Caco-2 (cell line): ENCODE results near the gene GPX6. TPM values are rescaled to one million over a fixed set of nuclear protein-coding genes. Genes with fewer than 3 reads are reported as not detected.

Experiments used
- BruUV-seq: library from RNA; stranded (reverse); fragments of 400-500 nt; replicated peaks from 2 replicates; lab custom pipeline; 2021; lab: Mats Ljungman, UMichigan
- CTCF ChIA-PET: fragments of 300-600 bp; sonication (Branson Sonifier 250); formaldehyde crosslinking; loops from one replicate; lab custom pipeline; 2022; ENCODE audit warnings: antibody characterized with exemption; lab: Charles Lee
- POLR2A ChIA-PET: fragments of 300-600 bp; sonication (Branson Sonifier 250); formaldehyde crosslinking; loops from one replicate; lab custom pipeline; 2022; ENCODE audit warnings: antibody characterized with exemption; lab: Charles Lee
- DNase-seq, 2 experiments: peaks; one replicate each; pipeline versions ENCODE4 v3.0.0 to v3.0.0-alpha.2; 2020 to 2022
- H3K27me3 ChIP-seq: replicated peaks from 2 replicates; pipeline ENCODE4 v1.6.0; 2011; ENCODE audit warnings: low read length; ENCODE audit not compliant: control insufficient read depth, insufficient read depth
- H3K36me3 ChIP-seq: 2 replicates; pipeline ENCODE4 v1.5.1; 2011; ENCODE audit warnings: low read length; ENCODE audit not compliant: control insufficient read depth, insufficient read depth
- H3K4me1 ChIP-seq: fragments of 250-450 bp; sonication (Bioruptor Pico); 2 replicates; pipeline ENCODE4 v1.5.1; 2020; ENCODE audit warnings: mild to moderate bottlenecking
- H3K4me3 ChIP-seq: 2 replicates; pipeline ENCODE4 v1.5.1; 2011; ENCODE audit warnings: low read depth, mild to moderate bottlenecking, control low read depth, low read length
- H3K9me3 ChIP-seq: fragments of 250-450 bp; sonication (Bioruptor Pico); 2 replicates; pipeline ENCODE4 v1.5.1; 2020; ENCODE audit warnings: mild to moderate bottlenecking, moderate library complexity
- H3K27ac Mint-ChIP-seq: one replicate; pipeline ENCODE4 v1.8.0; 2022; ENCODE audit warnings: mixed read lengths; ENCODE audit not compliant: unreplicated experiment
- H3K27me3 Mint-ChIP-seq: one replicate; pipeline ENCODE4 v1.8.0; 2022; ENCODE audit warnings: mixed read lengths; ENCODE audit not compliant: insufficient read depth, unreplicated experiment
- H3K36me3 Mint-ChIP-seq: one replicate; pipeline ENCODE4 v1.8.0; 2022; ENCODE audit warnings: mild to moderate bottlenecking, mixed read lengths; ENCODE audit not compliant: insufficient read depth, unreplicated experiment
- H3K4me1 Mint-ChIP-seq: one replicate; pipeline ENCODE4 v1.8.0; 2022; ENCODE audit warnings: low read depth, mixed read lengths; ENCODE audit not compliant: unreplicated experiment
- H3K4me3 Mint-ChIP-seq: one replicate; pipeline ENCODE4 v1.8.0; 2022; ENCODE audit warnings: mild to moderate bottlenecking, moderate library complexity, mixed read lengths; ENCODE audit not compliant: unreplicated experiment
- H3K9me3 Mint-ChIP-seq: one replicate; pipeline ENCODE4 v1.8.0; 2022; ENCODE audit warnings: mixed read lengths; ENCODE audit not compliant: unreplicated experiment
- CTCF ChIP-seq, 2 experiments: fragments of 200-600 bp in 1 of 2; IDR thresholded peaks; 1 replicate in 1 of 2; 2 replicates in 1 of 2; pipeline versions ENCODE4 v1.5.1 to v1.8.0; 2011 to 2022; ENCODE audit warnings: antibody characterized with exemption in 1 of 2, control low read depth in 1 of 2, inconsistent platforms in 1 of 2, low read depth in 1 of 2, low read length in 1 of 2, mild to moderate bottlenecking in 1 of 2, moderate library complexity in 1 of 2; ENCODE audit not compliant: insufficient read depth in 1 of 2, severe bottlenecking in 1 of 2, unreplicated experiment in 1 of 2
- intact Hi-C: fragments of 100-400 bp; cut with micrococcal nuclease; formaldehyde crosslinking; loops from one replicate; pipeline ENCODE4 v1.10.0; 2022; ENCODE audit not compliant: unreplicated experiment
- total RNA-seq: library from RNA; stranded (reverse); gene quantifications from 2 replicates; pipeline ENCODE4 v1.2.3, GENCODE V29; 2022

Gene GPX6
- total RNA-seq, 1 experiment from 2014 or later: not detected

- peaks cover 13% of the 10 kb centered on the region for H3K27me3 Mint-ChIP-seq
- no peak overlapping the region for H3K27ac Mint-ChIP-seq
- CTCF ChIA-PET: no interaction called here
- H3K9me3 ChIP-seq: no peaks in the 10 kb centered on the region
- no peaks in the 10 kb centered on the region for H3K36me3 ChIP-seq
- no peak overlapping the region for H3K4me3 Mint-ChIP-seq
- H3K4me1 ChIP-seq: no peaks in the 10 kb centered on the region
- BruUV-seq: no TSS peak
- H3K27me3 ChIP-seq: no peaks in the 10 kb centered on the region; the same call in 1 of the 2 replicates
- TF ChIP-seq CTCF (IDR thresholded peaks at IDR 0.05; ENCODE audit: insufficient read depth in 1 of 2, low read depth in 1 of 2, low read length in 1 of 2, severe bottlenecking in 1 of 2, unreplicated experiment in 1 of 2): no peak
- no peak overlapping the region for H3K4me3 ChIP-seq
- H3K36me3 Mint-ChIP-seq: peaks cover 3% of the 10 kb centered on the region
- no peaks in the 10 kb centered on the region for H3K9me3 Mint-ChIP-seq
- peaks cover 4% of the 10 kb centered on the region for H3K4me1 Mint-ChIP-seq
- intact Hi-C loops: no loop called here
- POLR2A ChIA-PET: no interaction called here
- no peak for DNase-seq
These were observed 22.0 kb upstream of the GPX6 start for GRCh38 chr6:28537509-28538140.

GRCh38 chr6:28537065-28537464 lies 21.5 kb upstream of the GPX6 start:
- peaks cover 13% of the 10 kb centered on the region for H3K27me3 Mint-ChIP-seq
- no peaks in the 10 kb centered on the region for H3K9me3 Mint-ChIP-seq
- H3K4me1 ChIP-seq: no peaks in the 10 kb centered on the region
- H3K4me1 Mint-ChIP-seq: no peaks in the 10 kb centered on the region
- POLR2A ChIA-PET: no interaction called here
- H3K27me3 ChIP-seq: no peaks in the 10 kb centered on the region; the same call in 1 of the 2 replicates
- intact Hi-C loops: no loop called here
- no peak overlapping the region for H3K4me3 Mint-ChIP-seq
- H3K36me3 ChIP-seq: no peaks in the 10 kb centered on the region
- no peaks in the 10 kb centered on the region for H3K9me3 ChIP-seq
- H3K36me3 Mint-ChIP-seq: no peaks in the 10 kb centered on the region
- no TSS peak for BruUV-seq
- H3K4me3 ChIP-seq: no peak overlapping the region
- CTCF ChIA-PET: no interaction called here
- DNase-seq: no peak
- H3K27ac Mint-ChIP-seq: no peak overlapping the region
- TF ChIP-seq CTCF (IDR thresholded peaks at IDR 0.05; ENCODE audit: insufficient read depth in 1 of 2, low read depth in 1 of 2, low read length in 1 of 2, severe bottlenecking in 1 of 2, unreplicated experiment in 1 of 2): no peak

GRCh38 chr6:28534875-28535274 lies 19.3 kb upstream of the GPX6 start:
- Mint-ChIP-seq H3K27ac (no peak overlapping the region), H3K9me3 (no peaks in the 10 kb centered on the region), H3K36me3 (no peaks in the 10 kb centered on the region), H3K4me3 (no peak overlapping the region), H3K4me1 (no peaks in the 10 kb centered on the region), H3K27me3 (peaks cover 13% of the 10 kb centered on the region)
- no peak for DNase-seq
- intact Hi-C loops: no loop called here
- no peak overlapping the region for H3K4me3 ChIP-seq
- POLR2A ChIA-PET: no interaction called here
- no peaks in the 10 kb centered on the region; the same call in 1 of the 2 replicates for H3K27me3 ChIP-seq
- no peaks in the 10 kb centered on the region for H3K9me3 ChIP-seq
- 0 out of 2 replicates have a peak, but pooled peaks cover 3% of the 10 kb centered on the region for H3K4me1 ChIP-seq
- CTCF ChIA-PET: no interaction called here
- no peak for TF ChIP-seq CTCF (IDR thresholded peaks at IDR 0.05; ENCODE audit: insufficient read depth in 1 of 2, low read depth in 1 of 2, low read length in 1 of 2, severe bottlenecking in 1 of 2, unreplicated experiment in 1 of 2)
- H3K36me3 ChIP-seq: no peaks in the 10 kb centered on the region
- BruUV-seq: no TSS peak
